ENCODE results near the gene CCDC40. TPM values are rescaled to one million over a fixed set of nuclear protein-coding genes. Genes with fewer than 3 reads are reported as not detected.

CCDC40 gene
- total and polyA plus RNA-seq, 2 of the 13 experiments (the other 11 are each of a cell fraction or from before 2014, with no cell fraction given), result 4.1 to 5.5 TPM

- TF ChIP-seq BCL3 (CRISPR knock-in tag; IDR thresholded peaks at IDR 0.05), result peak; percentile 27; the same call in 1 of the 2 replicates
- TF ChIP-seq TRIM24 (CRISPR knock-in tag; IDR thresholded peaks at IDR 0.05), result no peak
- peak; percentile 12; the same call in 1 of the 2 replicates for TF ChIP-seq THAP9 (CRISPR knock-in tag; IDR thresholded peaks at IDR 0.05; ENCODE audit: borderline replicate concordance)
- TF ChIP-seq ELK4 (CRISPR knock-in tag; IDR thresholded peaks at IDR 0.05; ENCODE audit: borderline replicate concordance), result peak; percentile 79; the same call in 1 of the 2 replicates
- no peak for TF ChIP-seq ZNF615 (CRISPR knock-in tag; IDR thresholded peaks at IDR 0.05; ENCODE audit: borderline replicate concordance)
- TF ChIP-seq PHB2 (IDR thresholded peaks at IDR 0.05; ENCODE audit: partially characterized antibody), result no peak
- no peak; the same call in 1 of the 2 replicates for TF ChIP-seq TFDP2 (CRISPR knock-in tag; IDR thresholded peaks at IDR 0.05)
- TF ChIP-seq GLI4 (CRISPR knock-in tag; IDR thresholded peaks at IDR 0.05; ENCODE audit: borderline replicate concordance), result peak; percentile 64; the same call in 1 of the 2 replicates
- TF ChIP-seq DBP (CRISPR knock-in tag; IDR thresholded peaks at IDR 0.05; ENCODE audit: not compliant biosample characterization), result peak; percentile 81
- TF ChIP-seq MTF2 (CRISPR knock-in tag; IDR thresholded peaks at IDR 0.05; ENCODE audit: borderline replicate concordance), result no peak
- TF ChIP-seq CREB3 (CRISPR knock-in tag; IDR thresholded peaks at IDR 0.05), result no peak
- 0 out of 2 replicates have a peak, but pooled peaks have one; percentile 19 for TF ChIP-seq NR0B2 (CRISPR knock-in tag; IDR thresholded peaks at IDR 0.05)
- TF ChIP-seq CBX1 (IDR thresholded peaks at IDR 0.05; ENCODE audit: low read depth), result no peak
- TF ChIP-seq EHMT2 (IDR thresholded peaks at IDR 0.05; ENCODE audit: borderline replicate concordance, low read depth, low read length), result no peak
- TF ChIP-seq CAMTA2 (CRISPR knock-in tag; IDR thresholded peaks at IDR 0.05; ENCODE audit: borderline replicate concordance), result peak; percentile 1; the same call in 1 of the 2 replicates
- TF ChIP-seq CC2D1A (CRISPR knock-in tag; IDR thresholded peaks at IDR 0.05), result no peak
- TF ChIP-seq NR2F2 (IDR thresholded peaks at IDR 0.05; ENCODE audit: borderline replicate concordance, low read depth), result 0 out of 2 replicates have a peak, but pooled peaks have one; percentile 18
- TF ChIP-seq ZSCAN22 (CRISPR knock-in tag; IDR thresholded peaks at IDR 0.05), result no peak
These were observed 64.8 kb downstream of the CCDC40 start, which contains the start of gene GAA (continued) for GRCh38 chr17:80101011-80101945.
